ENCODE measurements around the gene METRN.
A peak's percentile ranks its signal among the peaks of the same experiment; 100 is the strongest.

The METRN gene

DNA sequence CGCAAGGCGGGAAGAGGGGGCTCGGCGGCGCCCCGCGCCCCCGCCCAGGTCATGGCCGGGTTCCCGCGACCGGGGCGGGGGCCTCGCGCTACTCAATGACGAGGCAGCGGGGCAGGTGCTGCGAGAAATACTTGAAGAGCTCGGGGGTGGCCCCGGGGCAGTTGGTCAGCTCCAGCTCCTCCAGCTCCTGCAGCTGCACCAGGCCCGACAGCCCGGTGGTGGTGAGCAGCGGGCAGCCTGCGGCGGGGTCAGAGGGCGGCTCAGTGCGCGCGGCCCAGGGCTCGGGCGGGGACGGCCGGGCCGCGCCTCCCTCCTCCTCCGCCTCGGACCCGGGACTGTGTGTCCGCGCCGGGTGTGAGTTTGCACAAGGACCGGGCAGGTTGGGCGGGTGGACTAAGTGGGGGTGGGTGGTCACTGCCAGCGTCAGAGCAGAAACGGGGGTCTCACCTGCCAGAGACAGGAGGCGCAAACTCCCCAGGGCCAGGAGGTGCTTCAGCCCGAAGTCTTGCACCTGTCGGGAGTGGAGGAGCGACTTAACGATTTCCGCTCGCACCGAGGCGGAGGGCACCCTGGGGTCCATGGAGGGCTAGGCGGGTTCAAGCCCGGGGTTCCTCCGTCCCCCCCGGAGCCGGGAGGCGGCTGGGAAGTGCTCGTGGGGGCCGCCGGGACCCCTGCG is 20.6 kb upstream of the METRN start:
- H3K4me1 ChIP-seq (ENCODE audit: low read length), result peaks cover 3% of the 10 kb centered on the region
- no peak overlapping the region for H3K9ac ChIP-seq (ENCODE audit: low read length)
- H2AFZ ChIP-seq (ENCODE audit: low read depth, low read length), result no peak overlapping the region
- H3K36me3 ChIP-seq (replicated peaks; ENCODE audit: low read depth, low read length), result no peaks in the 10 kb centered on the region
- no peaks in the 10 kb centered on the region for H3K9me3 ChIP-seq (ENCODE audit: insufficient read depth, low read length)
- 0 out of 2 replicates have a peak overlapping the region, but pooled peaks have one; percentile 62 for H3K4me2 ChIP-seq (ENCODE audit: low read length)
- no peak for TF ChIP-seq EZH2phosphoT487 (IDR thresholded peaks at IDR 0.05; ENCODE audit: low read depth)
- TF ChIP-seq, protein P1, sequence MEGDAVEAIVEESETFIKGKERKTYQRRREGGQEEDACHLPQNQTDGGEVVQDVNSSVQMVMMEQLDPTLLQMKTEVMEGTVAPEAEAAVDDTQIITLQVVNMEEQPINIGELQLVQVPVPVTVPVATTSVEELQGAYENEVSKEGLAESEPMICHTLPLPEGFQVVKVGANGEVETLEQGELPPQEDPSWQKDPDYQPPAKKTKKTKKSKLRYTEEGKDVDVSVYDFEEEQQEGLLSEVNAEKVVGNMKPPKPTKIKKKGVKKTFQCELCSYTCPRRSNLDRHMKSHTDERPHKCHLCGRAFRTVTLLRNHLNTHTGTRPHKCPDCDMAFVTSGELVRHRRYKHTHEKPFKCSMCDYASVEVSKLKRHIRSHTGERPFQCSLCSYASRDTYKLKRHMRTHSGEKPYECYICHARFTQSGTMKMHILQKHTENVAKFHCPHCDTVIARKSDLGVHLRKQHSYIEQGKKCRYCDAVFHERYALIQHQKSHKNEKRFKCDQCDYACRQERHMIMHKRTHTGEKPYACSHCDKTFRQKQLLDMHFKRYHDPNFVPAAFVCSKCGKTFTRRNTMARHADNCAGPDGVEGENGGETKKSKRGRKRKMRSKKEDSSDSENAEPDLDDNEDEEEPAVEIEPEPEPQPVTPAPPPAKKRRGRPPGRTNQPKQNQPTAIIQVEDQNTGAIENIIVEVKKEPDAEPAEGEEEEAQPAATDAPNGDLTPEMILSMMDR (IDR thresholded peaks at IDR 0.05; ENCODE audit: low read depth, low read length), result no peak
- H3K27me3 ChIP-seq (ENCODE audit: low read depth, low read length), result no peaks in the 10 kb centered on the region
- peak overlapping the region; percentile 87 for H3K4me3 ChIP-seq (ENCODE audit: low read length)
- H3K79me2 ChIP-seq (ENCODE audit: low read length), result peaks cover 7% of the 10 kb centered on the region
- H3K27ac ChIP-seq (ENCODE audit: low read length), result no peak overlapping the region
- no peaks in the 10 kb centered on the region for H4K20me1 ChIP-seq (ENCODE audit: insufficient read depth, low read length)

DNA sequence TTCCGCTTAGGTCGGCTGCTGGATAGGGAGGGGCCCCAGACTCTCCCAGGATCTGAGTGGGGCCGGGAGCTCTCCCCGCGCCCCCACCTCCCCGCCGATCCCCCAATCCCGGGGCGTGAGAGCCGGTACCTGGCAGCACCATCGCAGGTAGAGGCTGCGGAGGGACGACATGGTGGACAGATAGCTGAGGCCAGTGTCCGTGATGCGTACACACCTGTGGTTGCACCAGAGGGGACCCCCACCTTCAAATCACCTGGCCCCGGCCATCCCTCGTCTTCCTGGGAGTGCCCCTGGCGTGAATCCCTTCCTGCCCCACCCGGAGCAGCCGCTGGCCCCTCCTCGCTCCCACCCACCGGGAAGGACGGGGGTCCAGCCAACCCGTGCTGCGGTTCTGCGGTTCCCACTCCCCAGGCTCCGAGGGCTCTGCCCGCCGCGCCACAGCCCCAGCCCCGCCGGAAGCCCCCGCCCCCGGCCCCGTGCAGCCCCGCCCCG is 20.0 kb upstream of the METRN start:
- Histone ChIP-seq H3K27me3 (ENCODE audit: low read depth, low read length) (no peaks in the 10 kb centered on the region), H4K20me1 (ENCODE audit: insufficient read depth, low read length) (no peaks in the 10 kb centered on the region), H3K4me2 (ENCODE audit: low read length) (peak overlapping the region; percentile 62), H3K9ac (ENCODE audit: low read length) (peak overlapping the region; percentile 43; the same call in 1 of the 2 replicates), H3K9me3 (ENCODE audit: insufficient read depth, low read length) (no peaks in the 10 kb centered on the region), H3K4me3 (ENCODE audit: low read length) (peak overlapping the region; percentile 87), H3K79me2 (ENCODE audit: low read length) (peaks cover 1% of the 10 kb centered on the region; the same call in 1 of the 2 replicates), H3K4me1 (ENCODE audit: low read length) (no peaks in the 10 kb centered on the region), H3K27ac (ENCODE audit: low read length) (no peak overlapping the region), H3K36me3 (replicated peaks; ENCODE audit: low read depth, low read length) (no peaks in the 10 kb centered on the region), H2AFZ (ENCODE audit: low read depth, low read length) (no peak overlapping the region)
- TF ChIP-seq, protein P1 (IDR thresholded peaks at IDR 0.05; ENCODE audit: low read depth, low read length), result no peak
- no peak for TF ChIP-seq EZH2phosphoT487 (IDR thresholded peaks at IDR 0.05; ENCODE audit: low read depth)

DNA sequence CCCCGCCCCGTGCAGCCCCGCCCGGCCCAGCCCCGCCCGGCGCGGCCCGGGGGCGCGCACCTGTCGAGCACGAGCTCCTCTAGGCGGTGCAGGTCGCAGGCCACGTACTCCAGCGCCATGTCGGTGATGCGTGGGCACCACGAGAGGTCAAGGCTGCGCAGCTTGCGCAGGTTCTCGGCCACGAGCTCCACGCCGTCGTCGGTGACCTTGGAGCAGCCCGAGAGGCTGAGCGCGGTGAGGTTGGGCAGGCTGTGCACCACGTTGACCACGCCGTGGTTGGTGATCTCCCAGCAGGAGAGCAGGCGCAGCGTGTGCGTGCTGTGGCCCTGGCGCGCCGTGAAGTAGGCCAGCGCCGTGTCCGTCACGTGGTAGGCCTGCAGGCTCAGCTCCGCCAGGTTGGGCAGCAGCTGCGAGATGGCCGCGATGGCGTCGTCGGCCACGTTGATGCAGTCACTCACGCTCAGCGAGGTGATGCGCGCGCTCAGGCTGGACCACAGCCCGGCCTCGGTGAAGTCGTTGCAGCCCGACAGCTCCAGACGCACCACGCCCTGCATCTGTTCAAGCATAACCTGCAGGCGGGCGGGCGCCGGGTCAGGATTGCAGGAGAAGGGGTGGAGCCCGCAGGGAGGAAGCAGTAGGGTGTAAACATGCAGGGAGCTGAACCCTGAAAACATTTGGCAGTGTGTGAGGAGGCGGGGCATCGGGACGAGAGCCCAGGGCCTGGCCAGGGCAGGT is 19.4 kb upstream of the METRN start:
- peak overlapping the region; percentile 32; the same call in 1 of the 2 replicates for H3K27ac ChIP-seq (ENCODE audit: low read length)
- peak overlapping the region; percentile 72 for H3K9ac ChIP-seq (ENCODE audit: low read length)
- H4K20me1 ChIP-seq (ENCODE audit: insufficient read depth, low read length), result no peaks in the 10 kb centered on the region
- H3K27me3 ChIP-seq (ENCODE audit: low read depth, low read length), result no peaks in the 10 kb centered on the region
- no peak for TF ChIP-seq EZH2phosphoT487 (IDR thresholded peaks at IDR 0.05; ENCODE audit: low read depth)
- TF ChIP-seq, protein P1 (IDR thresholded peaks at IDR 0.05; ENCODE audit: low read depth, low read length), result no peak
- no peaks in the 10 kb centered on the region for H3K9me3 ChIP-seq (ENCODE audit: insufficient read depth, low read length)
- no peaks in the 10 kb centered on the region for H3K4me1 ChIP-seq (ENCODE audit: low read length)
- peak overlapping the region; percentile 87 for H3K4me3 ChIP-seq (ENCODE audit: low read length)
- H3K4me2 ChIP-seq (ENCODE audit: low read length), result peak overlapping the region; percentile 79
- peak overlapping the region; percentile 54; the same call in 1 of the 2 replicates for H2AFZ ChIP-seq (ENCODE audit: low read depth, low read length)
- H3K36me3 ChIP-seq (replicated peaks; ENCODE audit: low read depth, low read length), result no peaks in the 10 kb centered on the region
- no peaks in the 10 kb centered on the region for H3K79me2 ChIP-seq (ENCODE audit: low read length)
